GM12878 (cell line): ENCODE measurements around the gene ELAVL4. TPM values are rescaled to one million over a fixed set of nuclear protein-coding genes. Genes with fewer than 3 reads are reported as not detected.

Experiments
- ETV6 ChIP-seq, 2 experiments: fragments of 450-650 bp in 1 of 2; IDR thresholded peaks in 1 of 2; conservative IDR thresholded peaks in 1 of 2; 2 replicates each; pipeline ENCODE4 v1.6.1; 2014; ENCODE audit warnings: antibody characterized with exemption in 1 of 2, borderline replicate concordance in 1 of 2, low read depth in 1 of 2, mild to moderate bottlenecking in 1 of 2, moderate library complexity in 1 of 2
- KDM1A ChIP-seq: fragments of 200-600 bp; sonication (generic); IDR thresholded peaks from 2 replicates; pipeline ENCODE4 v1.6.1; 2016; ENCODE audit warnings: borderline replicate concordance
- NR2C2 ChIP-seq: IDR thresholded peaks from 2 replicates; pipeline ENCODE4 v1.6.1; 2011; ENCODE audit warnings: borderline replicate concordance, low read depth; ENCODE audit not compliant: control insufficient read depth, insufficient read length
- PML ChIP-seq: IDR thresholded peaks from 2 replicates; pipeline ENCODE4 v1.6.1; 2012; ENCODE audit warnings: low read length, inconsistent platforms
- POLR2A ChIP-seq: IDR thresholded peaks from 2 replicates; pipeline ENCODE4 v1.6.1; 2011; ENCODE audit warnings: low read depth, mild to moderate bottlenecking, low read length
- REST ChIP-seq: IDR thresholded peaks from 2 replicates; pipeline ENCODE4 v1.6.1; 2012; ENCODE audit warnings: mild to moderate bottlenecking, low read depth, low read length
- TARDBP ChIP-seq: IDR thresholded peaks from 2 replicates; pipeline ENCODE4 v1.6.1; 2016; ENCODE audit warnings: borderline replicate concordance
- TCF12 ChIP-seq: IDR thresholded peaks from 2 replicates; pipeline ENCODE4 v1.6.1; 2011; ENCODE audit warnings: low read depth, mild to moderate bottlenecking, low read length
- USF1 ChIP-seq: IDR thresholded peaks from 2 replicates; pipeline ENCODE4 v1.6.1; 2011; ENCODE audit warnings: borderline replicate concordance, low read depth, mild to moderate bottlenecking, moderate library complexity, mixed read lengths, low read length; ENCODE audit not compliant: insufficient read depth; ENCODE audit errors: extremely low read length
- USF2 ChIP-seq: IDR thresholded peaks from 2 replicates; pipeline ENCODE4 v1.6.1; 2011; ENCODE audit warnings: low read depth, low read length, improper control_type of control experiment, borderline replicate concordance
- polyA plus RNA-seq, 11 experiments: library from polyadenylated mRNA; depleted of rRNA in 4 of 11; unstranded in 6 of 11; stranded (reverse) in 5 of 11; fragments of >200 nt; fragmentation: Nextera tagmentation in 4 of 11; fragmentation: Illumina TruSeq in 1 of 11; extraction: Ambion mirVana in 4 of 11; extraction: Trizol in 1 of 11; gene quantifications; 1 replicate in 1 of 11; 2 replicates in 10 of 11; pipeline versions ENCODE4 v1.2.1 to v1.2.3, GENCODE V29; 2011 to 2016; ENCODE audit warnings: inconsistent platforms in 2 of 11, missing spikeins in 2 of 11, low read depth in 1 of 11
- total RNA-seq, 4 experiments: library from RNA; depleted of rRNA in 3 of 4; stranded (reverse); fragments of >200 nt in 3 of 4; fragmentation: Illumina TruSeq in 1 of 4; extraction: Trizol in 1 of 4; gene quantifications; 2 replicates each; pipeline versions ENCODE4 v1.2.1 to v1.2.3, GENCODE V29; 2013 to 2021

ELAVL4 gene
- total and polyA plus RNA-seq, 10 of the 15 experiments (the other 5 are each of a cell fraction or from before 2014, with no cell fraction given) = 0.10 to 0.53 (median 0.17) TPM; not detected in 6

DNA sequence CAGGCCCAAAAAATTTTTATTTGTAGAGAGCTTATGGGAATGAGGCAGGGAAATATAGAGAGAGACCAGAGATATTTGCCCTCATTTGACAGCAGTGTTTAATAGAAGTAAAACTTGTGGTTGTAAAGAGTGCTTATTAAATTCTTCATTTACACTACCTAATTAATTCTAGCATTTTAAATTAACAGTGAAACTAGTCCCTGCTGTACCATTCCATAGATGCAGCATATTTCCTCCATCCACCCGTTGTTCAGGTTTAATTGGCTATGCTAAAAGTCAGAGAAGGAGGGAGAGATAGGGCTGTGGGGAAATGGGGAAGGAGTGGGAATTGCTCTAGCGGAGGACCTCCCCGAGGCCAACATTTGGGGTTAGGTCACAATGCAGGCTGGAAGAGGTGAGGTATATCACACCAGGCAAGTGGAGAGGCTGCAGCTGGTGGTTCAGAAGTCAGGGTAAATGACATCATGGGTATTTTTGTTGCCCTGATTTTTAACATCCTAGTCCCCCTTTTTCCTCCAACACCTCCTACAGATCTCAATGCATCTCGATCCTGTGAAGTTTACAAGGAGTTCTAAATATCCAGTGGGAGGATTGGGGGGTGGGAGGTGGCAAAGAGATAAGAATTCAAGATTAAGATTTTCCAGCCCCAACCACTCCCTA is 38.6 kb downstream of the ELAVL4 start (continued):
- TF ChIP-seq TCF12 (no peak), PML (no peak), POLR2A (no peak), NR2C2 (no peak), ETV6 (conservative IDR thresholded peaks at IDR 0.05 in 1 of 2, IDR thresholded peaks at IDR 0.05 in 1 of 2; ENCODE audit: borderline replicate concordance in 1 of 2, low read depth in 1 of 2) (no peak), USF1 (no peak), USF2 (no peak), REST (no peak), TARDBP (no peak), KDM1A (no peak)
